Measurements from ENCODE around the gene ABLIM2.
"Not testable (repeated sequence)": the region's sequence is repeated elsewhere in the genome, so short reads cannot be mapped to it uniquely, and the experiment has no call there.

Gene ABLIM2

GRCh38 chr4:8155660-8156421, 2.8 kb downstream of the ABLIM2 start:
- DNase-seq, result no peak

GRCh38 chr4:8155048-8155447, 3.6 kb downstream of the ABLIM2 start:
- DNase-seq, result no peak

- no peak for DNase-seq
Observed at GRCh38 chr4:8153441-8153840, 5.2 kb downstream of the ABLIM2 start.

GRCh38 chr4:8152865-8153257, 5.8 kb downstream of the ABLIM2 start:
- no peak for DNase-seq

GRCh38 chr4:8152090-8152864, 6.3 kb downstream of the ABLIM2 start:
- no peak for DNase-seq

GRCh38 chr4:8151165-8151650, 7.4 kb downstream of the ABLIM2 start:
- no peak for DNase-seq

- DNase-seq, result no peak
Observed at GRCh38 chr4:8150152-8151090, 8.2 kb downstream of the ABLIM2 start.

- DNase-seq, result no peak
Observed at GRCh38 chr4:8149664-8150063, 8.9 kb downstream of the ABLIM2 start.

GRCh38 chr4:8148785-8149435, 9.7 kb downstream of the ABLIM2 start:
- no peak for DNase-seq

GRCh38 chr4:8148159-8148558, 10.5 kb downstream of the ABLIM2 start:
- DNase-seq, result no peak

- no peak for DNase-seq
Observed at GRCh38 chr4:8147231-8147970, 11.2 kb downstream of the ABLIM2 start.

GRCh38 chr4:8146157-8146556, 12.5 kb downstream of the ABLIM2 start:
- no peak for DNase-seq

GRCh38 chr4:8144359-8144758, 14.3 kb downstream of the ABLIM2 start:
- DNase-seq, result no peak

GRCh38 chr4:8143392-8144140, 15.0 kb downstream of the ABLIM2 start:
- no peak for DNase-seq

GRCh38 chr4:8142556-8142955, 16.1 kb downstream of the ABLIM2 start:
- DNase-seq, result no peak

GRCh38 chr4:8141935-8142334, 16.7 kb downstream of the ABLIM2 start:
- DNase-seq, result no peak

- DNase-seq, result no peak
Observed at GRCh38 chr4:8140915-8141314, 17.7 kb downstream of the ABLIM2 start.

- DNase-seq, result not testable (repeated sequence)
Observed at GRCh38 chr4:8139726-8140125, 18.9 kb downstream of the ABLIM2 start.

- no peak for DNase-seq
Observed at GRCh38 chr4:8136972-8137710, 21.5 kb downstream of the ABLIM2 start.

- DNase-seq, result no peak
Observed at GRCh38 chr4:8136529-8136928, 22.1 kb downstream of the ABLIM2 start.
